DOHH2 (cell line): ENCODE results near the gene PITX1.

Experiments
- H3F3A ChIP-seq: fragments of 200-600 bp; sonication (generic), shearing (Covaris generic); 2 replicates; pipeline ENCODE4 v1.6.0; 2016; ENCODE audit warnings: antibody characterized with exemption, mild to moderate bottlenecking; ENCODE audit not compliant: control insufficient read depth, insufficient read depth
- H3K27ac ChIP-seq: fragments of 200-600 bp; sonication (generic); 2 replicates; pipeline ENCODE4 v1.5.1; 2014; ENCODE audit warnings: low read depth, mild to moderate bottlenecking, low read length, moderate library complexity
- H3K27me3 ChIP-seq: fragments of 200-600 bp; sonication (generic); 2 replicates; pipeline ENCODE4 v1.6.1; 2014; ENCODE audit warnings: mild to moderate bottlenecking, low read length, mixed read lengths; ENCODE audit not compliant: control insufficient read depth
- H3K36me3 ChIP-seq: fragments of 200-600 bp; sonication (generic); 2 replicates; pipeline ENCODE4 v1.6.1; 2014; ENCODE audit warnings: mild to moderate bottlenecking, low read length, moderate library complexity, mixed read lengths; ENCODE audit not compliant: control insufficient read depth
- H3K4me1 ChIP-seq: fragments of 200-600 bp; sonication (generic); 2 replicates; pipeline ENCODE4 v1.6.1; 2014; ENCODE audit warnings: mild to moderate bottlenecking, low read length, mixed read lengths; ENCODE audit not compliant: control insufficient read depth
- H3K4me2 ChIP-seq: fragments of 200-600 bp; sonication (generic); 2 replicates; pipeline ENCODE4 v1.6.0; 2014; ENCODE audit warnings: mild to moderate bottlenecking, low read length, moderate library complexity
- H3K4me3 ChIP-seq: fragments of 200-600 bp; sonication (generic); 2 replicates; pipeline ENCODE4 v1.5.1; 2014; ENCODE audit warnings: mild to moderate bottlenecking, low read length, mixed read lengths
- H3K79me2 ChIP-seq: fragments of 200-600 bp; sonication (generic); 2 replicates; pipeline ENCODE4 v1.6.1; 2014; ENCODE audit warnings: mild to moderate bottlenecking, low read length, mixed read lengths; ENCODE audit not compliant: control insufficient read depth
- H3K9me2 ChIP-seq: fragments of 200-600 bp; sonication (generic); replicated peaks from 2 replicates; pipeline ENCODE4 v1.6.1; 2014; ENCODE audit warnings: mild to moderate bottlenecking, low read length, mixed read lengths; ENCODE audit not compliant: control insufficient read depth
- H3K9me3 ChIP-seq: fragments of 200-600 bp; sonication (generic); 2 replicates; pipeline ENCODE4 v1.6.1; 2014; ENCODE audit warnings: antibody characterized with exemption, low read length, mixed read lengths; ENCODE audit not compliant: control insufficient read depth, insufficient read depth
- H4K20me1 ChIP-seq: fragments of 200-600 bp; sonication (generic); 2 replicates; pipeline ENCODE4 v1.6.0; 2014; ENCODE audit warnings: low read depth, mild to moderate bottlenecking, antibody characterized with exemption, low read length, moderate library complexity; ENCODE audit not compliant: control insufficient read depth, insufficient read depth
- CTCF ChIP-seq: fragments of 200-600 bp; sonication (generic); IDR thresholded peaks from one replicate; pipeline ENCODE4 v1.5.1; 2014; ENCODE audit warnings: antibody characterized with exemption, mild to moderate bottlenecking, low read depth, low read length; ENCODE audit not compliant: poor library complexity, severe bottlenecking
- EZH2phosphoT487 ChIP-seq: fragments of 200-600 bp; sonication (generic); IDR thresholded peaks from 2 replicates; pipeline ENCODE4 v1.6.1; 2017; ENCODE audit warnings: borderline replicate concordance, mild to moderate bottlenecking, antibody characterized with exemption, low read length, moderate library complexity, mixed read lengths

PITX1 gene

DNA sequence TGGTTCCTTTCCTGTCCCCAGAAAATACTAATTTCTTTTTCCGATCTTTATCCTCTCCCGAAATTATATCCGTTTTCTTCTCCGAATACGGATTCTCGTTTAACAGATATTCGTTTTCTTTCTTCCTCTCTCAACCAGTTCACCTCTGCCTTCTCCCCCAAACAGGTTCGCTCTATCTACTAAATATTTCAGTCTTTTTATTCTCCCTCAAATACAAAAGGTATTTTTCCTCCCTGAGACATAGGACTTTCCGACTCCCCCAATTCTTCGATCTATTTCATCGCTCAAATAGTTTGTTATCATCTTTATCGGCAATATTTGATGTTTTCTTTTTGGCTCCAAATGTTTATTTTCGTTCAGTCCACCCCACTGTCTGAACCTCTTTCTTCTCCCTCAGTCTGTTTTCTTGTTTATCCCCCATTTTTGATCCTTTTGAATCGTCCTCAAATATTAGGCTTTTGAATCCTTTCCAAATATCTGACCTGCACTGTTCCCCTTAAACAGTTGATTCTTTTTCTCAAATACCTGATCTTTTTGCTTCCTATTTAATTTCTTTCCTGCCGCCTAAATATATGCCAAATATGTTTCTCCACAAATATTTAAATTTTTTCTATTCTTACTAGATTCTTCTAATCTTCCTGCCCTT lies 4.4 kb downstream of the PITX1 start:
- peaks cover 72% of the 10 kb centered on the region for H3K36me3 ChIP-seq
- no peaks in the 10 kb centered on the region for H3K9me2 ChIP-seq
- no peak overlapping the region for H3K27ac ChIP-seq
- no peaks in the 10 kb centered on the region for H3F3A ChIP-seq
- peaks cover 20% of the 10 kb centered on the region for H4K20me1 ChIP-seq
- no peak overlapping the region for H3K4me3 ChIP-seq
- no peaks in the 10 kb centered on the region for H3K9me3 ChIP-seq
- peaks cover 61% of the 10 kb centered on the region for H3K79me2 ChIP-seq
- TF ChIP-seq EZH2phosphoT487 = no peak
- no peak for TF ChIP-seq CTCF
- H3K4me2 ChIP-seq = no peak overlapping the region
- H3K27me3 ChIP-seq = no peaks in the 10 kb centered on the region
- H3K4me1 ChIP-seq = peaks cover 16% of the 10 kb centered on the region

DNA sequence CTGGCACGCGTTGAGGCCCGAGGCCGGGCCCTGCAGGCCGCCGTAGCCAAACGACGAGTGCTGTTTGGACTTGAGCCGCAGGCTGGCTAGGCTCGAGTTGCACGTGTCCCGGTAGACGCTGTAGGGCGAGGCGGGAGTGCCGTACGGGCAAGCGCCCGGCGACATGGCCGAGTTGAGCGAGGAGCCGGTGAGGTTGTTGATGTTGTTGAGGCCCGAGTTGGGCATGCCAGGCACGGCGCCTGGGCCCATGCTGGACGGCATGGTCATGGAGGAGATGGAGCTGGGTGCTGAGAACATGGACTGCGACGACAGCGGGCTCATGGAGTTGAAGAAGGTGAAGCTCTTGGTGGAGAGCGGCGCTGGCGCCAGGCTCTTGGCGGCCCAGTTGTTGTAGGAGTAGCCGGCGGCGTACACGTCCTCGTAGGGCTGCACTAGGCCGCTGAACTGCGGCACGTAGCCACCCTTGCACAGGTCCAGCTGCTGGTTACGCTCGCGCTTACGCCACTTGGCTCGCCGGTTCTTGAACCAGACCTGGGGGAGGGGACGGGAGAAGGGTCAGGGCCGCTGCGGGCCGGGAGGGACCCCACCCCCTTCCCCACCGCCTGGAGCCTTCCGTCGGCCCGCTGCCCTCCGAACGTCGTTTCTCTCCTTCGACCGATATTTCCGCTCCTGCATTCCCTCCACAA lies 5.1 kb downstream of the PITX1 start:
- Histone ChIP-seq H3K79me2 (peaks cover 61% of the 10 kb centered on the region), H3K27me3 (no peaks in the 10 kb centered on the region), H3K4me3 (no peak overlapping the region)

GRCh38 chr5:135027697-135028615 lies 6.1 kb downstream of the PITX1 start:
- Histone ChIP-seq H3K9me2 (no peaks in the 10 kb centered on the region), H3K4me2 (no peak overlapping the region), H3K9me3 (no peaks in the 10 kb centered on the region), H3K79me2 (peaks cover 52% of the 10 kb centered on the region), H3K36me3 (peaks cover 66% of the 10 kb centered on the region), H3K27me3 (no peaks in the 10 kb centered on the region), H4K20me1 (peaks cover 20% of the 10 kb centered on the region), H3K4me1 (peaks cover 13% of the 10 kb centered on the region), H3K4me3 (no peak overlapping the region), H3K27ac (no peak overlapping the region), H3F3A (no peaks in the 10 kb centered on the region)
- TF ChIP-seq CTCF (no peak), EZH2phosphoT487 (no peak)

More for the DNA sequence above, 5.1 kb downstream of the PITX1 start:
- Histone ChIP-seq H4K20me1 (peaks cover 20% of the 10 kb centered on the region), H3K4me2 (no peak overlapping the region), H3K36me3 (peaks cover 72% of the 10 kb centered on the region), H3K9me2 (no peaks in the 10 kb centered on the region), H3K9me3 (no peaks in the 10 kb centered on the region), H3K4me1 (peaks cover 13% of the 10 kb centered on the region), H3F3A (no peaks in the 10 kb centered on the region), H3K27ac (no peak overlapping the region)
- TF ChIP-seq CTCF (no peak), EZH2phosphoT487 (no peak)
